Mononuclear cell (primary cell): Measurements from ENCODE around the gene CFP. TPM values are rescaled to one million over a fixed set of nuclear protein-coding genes. Genes with fewer than 3 reads are reported as not detected.

Experiments
- H3K27me3 ChIP-seq: 2 replicates; pipeline ENCODE4 v1.6.0; 2011; ENCODE audit warnings: low read length, control low read depth; ENCODE audit not compliant: insufficient read depth
- H3K4me1 ChIP-seq: 2 replicates; pipeline ENCODE4 v1.5.1; 2011; ENCODE audit warnings: mild to moderate bottlenecking, low read length, control low read depth; ENCODE audit not compliant: insufficient read depth
- H3K4me3 ChIP-seq: 2 replicates; pipeline ENCODE4 v1.5.1; 2011; ENCODE audit warnings: mild to moderate bottlenecking, low read length, moderate library complexity
- H3K9me3 ChIP-seq: 2 replicates; pipeline ENCODE4 v1.5.1; 2011; ENCODE audit warnings: low read depth, mild to moderate bottlenecking, control low read depth, low read length
- total RNA-seq: library from RNA; depleted of rRNA; stranded (reverse); fragments of >200 nt; gene quantifications from one replicate; pipeline ENCODE4 v1.2.3, GENCODE V29; 2012

CFP gene
- total RNA-seq, 1 donor = 139 TPM

DNA sequence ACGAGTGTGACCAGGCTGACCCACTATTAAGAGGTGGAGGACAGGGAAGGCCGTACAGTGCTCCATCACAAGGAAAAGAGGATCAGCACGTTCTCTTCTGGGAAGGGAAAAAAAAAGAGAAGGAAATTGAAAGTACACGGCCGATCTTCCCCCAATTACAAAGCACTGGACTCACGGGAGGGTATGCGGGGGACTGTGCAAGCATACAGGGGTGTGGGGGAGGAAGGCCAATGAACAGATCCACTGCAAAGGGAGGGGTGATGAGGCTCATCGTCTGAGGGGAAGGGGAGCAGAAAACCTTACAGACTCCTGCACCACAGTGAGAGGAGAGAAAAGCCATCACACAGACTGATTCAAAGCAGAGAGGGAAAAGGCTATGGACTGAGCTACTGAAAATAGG is 19.5 kb upstream of the CFP start:
- H3K4me3 ChIP-seq = peak overlapping the region; percentile 18
- no peaks in the 10 kb centered on the region for H3K9me3 ChIP-seq
- H3K27me3 ChIP-seq = no peaks in the 10 kb centered on the region
- H3K4me1 ChIP-seq = peaks cover 19% of the 10 kb centered on the region

DNA sequence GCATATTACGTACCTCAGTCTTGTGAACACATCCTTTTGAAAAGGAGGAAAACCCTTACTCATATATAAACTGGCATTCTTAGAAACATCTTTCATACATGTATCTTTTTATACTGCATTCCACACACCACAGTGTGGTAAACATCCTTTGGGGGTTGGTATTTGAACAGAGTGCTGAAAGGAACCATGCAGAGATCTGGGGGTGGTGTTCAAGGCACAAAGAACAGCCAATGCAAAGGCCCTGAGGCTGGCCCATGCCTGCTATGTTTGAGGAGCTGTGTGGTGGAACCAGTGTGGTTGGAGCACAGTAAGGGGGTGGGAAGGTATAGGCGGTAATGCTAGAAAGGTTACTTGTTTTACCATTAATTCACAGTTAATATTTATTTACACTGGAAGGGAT is 18.6 kb upstream of the CFP start:
- Histone ChIP-seq H3K4me1 (peaks cover 23% of the 10 kb centered on the region), H3K4me3 (no peak overlapping the region)

DNA sequence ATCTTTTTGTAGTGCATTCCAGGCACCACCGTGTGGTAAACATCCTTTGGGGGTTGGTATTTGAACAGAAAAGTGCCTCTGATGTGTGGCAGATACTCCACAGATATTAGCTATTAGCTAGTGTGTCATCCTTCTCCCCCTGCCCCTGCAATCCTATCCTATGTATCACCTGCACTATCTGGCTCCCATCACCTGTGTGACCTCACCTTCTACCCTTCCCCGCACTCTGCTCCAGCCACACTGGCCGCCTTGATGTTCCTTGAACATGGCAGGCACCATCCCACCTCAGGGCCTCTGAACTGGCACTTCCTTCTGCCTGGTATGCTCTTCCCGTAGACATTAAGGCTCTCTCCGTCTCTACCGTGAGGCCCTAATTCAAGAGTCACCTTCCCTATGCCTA is 16.9 kb upstream of the CFP start:
- H3K4me3 ChIP-seq = no peak overlapping the region

More for the DNA sequence above, 18.6 kb upstream of the CFP start:
- H3K27me3 ChIP-seq = no peaks in the 10 kb centered on the region
- H3K9me3 ChIP-seq = no peaks in the 10 kb centered on the region

DNA sequence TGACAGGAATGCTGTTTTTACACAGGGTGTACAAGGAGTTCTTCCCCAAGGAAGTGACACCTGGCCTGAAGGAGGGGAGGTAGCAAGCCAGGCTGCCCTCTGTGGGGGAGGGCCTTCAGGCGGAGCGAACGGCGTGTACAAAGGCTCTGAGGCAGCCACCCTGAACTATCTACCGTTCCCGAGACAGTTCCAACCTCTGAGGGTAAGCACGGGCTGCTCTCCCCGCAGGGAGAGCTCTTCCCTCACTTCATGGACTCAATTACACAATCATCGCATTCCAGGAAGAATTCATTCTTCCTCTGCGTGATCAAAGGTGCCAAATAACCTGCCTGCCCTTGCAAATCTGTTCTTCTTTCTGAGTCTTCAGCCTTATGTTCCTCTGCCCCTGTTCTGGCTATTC is 15.8 kb upstream of the CFP start:
- Histone ChIP-seq H3K27me3 (no peaks in the 10 kb centered on the region), H3K4me3 (no peak overlapping the region), H3K9me3 (no peaks in the 10 kb centered on the region), H3K4me1 (peaks cover 18% of the 10 kb centered on the region)

More for the DNA sequence above, 16.9 kb upstream of the CFP start:
- Histone ChIP-seq H3K27me3 (no peaks in the 10 kb centered on the region), H3K9me3 (no peaks in the 10 kb centered on the region), H3K4me1 (peaks cover 23% of the 10 kb centered on the region)

- Histone ChIP-seq H3K27me3 (no peaks in the 10 kb centered on the region), H3K4me1 (peaks cover 18% of the 10 kb centered on the region), H3K9me3 (no peaks in the 10 kb centered on the region), H3K4me3 (no peak overlapping the region)
Measured at GRCh38 chrX:47644557-47645091, 14.9 kb upstream of the CFP start.

- no peaks in the 10 kb centered on the region for H3K27me3 ChIP-seq
- H3K4me1 ChIP-seq = peaks cover 11% of the 10 kb centered on the region
Measured at GRCh38 chrX:47643926-47644325, 14.2 kb upstream of the CFP start.

GRCh38 chrX:47638816-47639215 is 9.1 kb upstream of the CFP start:
- no peaks in the 10 kb centered on the region for H3K27me3 ChIP-seq
- H3K4me1 ChIP-seq = peaks cover 44% of the 10 kb centered on the region
- H3K4me3 ChIP-seq = no peak overlapping the region
- no peaks in the 10 kb centered on the region for H3K9me3 ChIP-seq

More at GRCh38 chrX:47643926-47644325, 14.2 kb upstream of the CFP start:
- Histone ChIP-seq H3K9me3 (no peaks in the 10 kb centered on the region), H3K4me3 (no peak overlapping the region)

GRCh38 chrX:47637546-47638195 is 7.9 kb upstream of the CFP start:
- peaks cover 53% of the 10 kb centered on the region for H3K4me1 ChIP-seq
- H3K27me3 ChIP-seq = no peaks in the 10 kb centered on the region
- H3K4me3 ChIP-seq = peak overlapping the region; percentile 40
- no peaks in the 10 kb centered on the region for H3K9me3 ChIP-seq

- H3K9me3 ChIP-seq = no peaks in the 10 kb centered on the region
- H3K4me3 ChIP-seq = no peak overlapping the region
- H3K27me3 ChIP-seq = no peaks in the 10 kb centered on the region
- peaks cover 80% of the 10 kb centered on the region for H3K4me1 ChIP-seq
Measured at GRCh38 chrX:47634871-47635575, 5.3 kb upstream of the CFP start.

DNA sequence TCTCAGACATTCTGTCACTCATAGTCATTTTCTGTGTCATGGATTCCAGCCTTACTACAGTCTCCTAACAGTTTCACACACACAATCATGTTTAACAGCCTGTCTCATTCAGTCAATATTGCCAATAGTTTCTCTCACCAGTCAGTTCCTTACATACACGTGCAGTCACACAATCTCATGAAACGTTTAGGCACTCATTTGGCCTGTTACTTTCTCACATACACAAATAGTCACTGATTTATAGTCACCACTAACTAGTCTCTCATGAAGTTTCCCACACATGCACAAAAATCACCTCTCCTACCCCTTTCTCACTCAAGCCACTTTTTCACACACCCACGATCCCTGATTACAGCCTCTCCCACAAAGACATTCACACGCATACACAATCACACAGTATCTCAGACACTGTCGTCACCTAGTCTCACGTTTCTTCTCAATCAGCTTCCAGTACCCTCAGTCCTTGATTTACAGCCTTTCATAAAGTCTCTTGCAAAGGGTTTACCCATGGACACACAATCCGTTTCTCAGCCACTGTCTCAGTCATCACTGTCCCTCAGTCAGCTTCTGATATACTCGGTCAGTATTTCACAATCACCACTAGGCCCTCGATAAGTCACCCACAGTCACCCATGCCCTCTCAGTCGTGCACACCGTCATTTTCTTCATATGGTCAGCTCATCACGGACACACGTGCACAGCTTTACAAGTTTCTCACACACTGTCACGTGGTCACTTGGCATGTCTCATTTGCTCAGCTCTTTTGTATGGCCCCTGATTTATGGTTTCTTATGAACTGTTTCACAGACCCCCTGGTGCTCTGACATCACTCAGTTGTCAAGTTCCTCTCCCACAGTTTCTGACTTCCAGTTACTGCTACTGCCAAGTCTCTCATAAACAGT is 4.2 kb upstream of the CFP start:
- peaks cover 84% of the 10 kb centered on the region for H3K4me1 ChIP-seq
- no peak overlapping the region for H3K4me3 ChIP-seq
- H3K9me3 ChIP-seq = no peaks in the 10 kb centered on the region
- H3K27me3 ChIP-seq = no peaks in the 10 kb centered on the region

GRCh38 chrX:47632666-47633065 is 2.9 kb upstream of the CFP start:
- no peaks in the 10 kb centered on the region for H3K27me3 ChIP-seq
- H3K4me3 ChIP-seq = no peak overlapping the region
- no peaks in the 10 kb centered on the region for H3K9me3 ChIP-seq
- H3K4me1 ChIP-seq = peaks cover 91% of the 10 kb centered on the region

GRCh38 chrX:47631676-47632075 is 1.9 kb upstream of the CFP start:
- Histone ChIP-seq H3K27me3 (no peaks in the 10 kb centered on the region), H3K4me3 (no peak overlapping the region), H3K9me3 (no peaks in the 10 kb centered on the region), H3K4me1 (peaks cover 90% of the 10 kb centered on the region)

DNA sequence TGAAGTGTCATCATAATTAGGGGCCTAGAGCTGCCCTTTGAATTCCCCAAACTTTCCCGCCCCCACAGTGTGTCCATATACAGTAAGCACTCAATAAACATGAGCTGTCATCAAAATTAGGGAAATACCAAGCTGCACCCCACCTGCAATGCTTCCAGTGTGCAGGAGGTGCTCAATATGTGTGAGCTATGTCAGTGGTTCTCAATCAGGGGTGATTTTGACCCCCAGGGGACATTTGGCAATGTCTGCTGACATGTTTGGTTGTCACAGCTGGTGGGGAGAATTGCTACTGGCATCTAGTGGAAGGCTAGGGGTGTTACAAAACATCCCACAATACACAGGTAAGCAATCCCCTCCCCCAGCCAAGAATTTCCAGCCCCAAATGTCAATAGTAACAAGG is 748 bp downstream of the CFP start:
- Histone ChIP-seq H3K4me1 (peaks cover 70% of the 10 kb centered on the region), H3K9me3 (no peaks in the 10 kb centered on the region), H3K27me3 (no peaks in the 10 kb centered on the region), H3K4me3 (peak overlapping the region; percentile 42)

DNA sequence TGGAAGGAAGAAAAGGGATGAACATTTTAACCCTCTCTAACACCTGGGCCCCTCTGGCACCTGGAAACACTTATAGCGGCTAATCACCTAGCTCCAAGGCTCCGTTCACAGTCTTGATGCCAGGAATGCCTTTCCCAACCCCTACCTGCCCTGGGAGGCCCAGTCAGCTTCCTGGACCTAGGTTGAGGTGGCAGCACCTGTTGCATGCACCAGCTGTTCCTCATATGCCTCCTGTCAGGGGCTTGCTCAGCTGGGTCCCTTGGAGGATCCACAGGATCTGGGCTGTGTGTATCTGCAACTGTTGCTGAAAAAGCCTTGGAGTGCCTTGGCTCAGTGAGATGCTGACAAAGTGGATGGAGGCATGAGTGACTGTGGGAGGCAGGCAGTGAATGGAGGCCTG is 4.4 kb downstream of the CFP start:
- Histone ChIP-seq H3K4me3 (no peak overlapping the region), H3K4me1 (peaks cover 42% of the 10 kb centered on the region), H3K9me3 (no peaks in the 10 kb centered on the region), H3K27me3 (no peaks in the 10 kb centered on the region)

- no peaks in the 10 kb centered on the region for H3K9me3 ChIP-seq
- peak overlapping the region; percentile 20 for H3K4me3 ChIP-seq
- H3K4me1 ChIP-seq = peaks cover 37% of the 10 kb centered on the region
- no peaks in the 10 kb centered on the region for H3K27me3 ChIP-seq
Measured at GRCh38 chrX:47623540-47624027, 6.1 kb downstream of the CFP start.
